HCT116 (cell line): Measurements from ENCODE around the gene ELAC1. TPM values are rescaled to one million over a fixed set of nuclear protein-coding genes. Genes with fewer than 3 reads are reported as not detected.

Experiments
- ATAC-seq: fragments of 200-7000 bp; cut with Tn5 transposase; 2 replicates; pipeline ENCODE4 v1.9.1; 2020; ENCODE audit warnings: mild to moderate bottlenecking, moderate library complexity
- BruUV-seq: library from RNA; stranded (reverse); fragments of 400-500 nt; replicated peaks from 2 replicates; lab custom pipeline; 2021; lab: Mats Ljungman, UMichigan
- CTCF ChIA-PET: fragments of 300-600 bp; sonication (Branson Sonifier 250); formaldehyde crosslinking; loops from one replicate; lab custom pipeline; 2021; ENCODE audit warnings: antibody characterized with exemption; lab: Charles Lee
- POLR2A ChIA-PET: fragments of 300-600, 350-600 bp; sonication (Branson Sonifier 250); formaldehyde crosslinking; loops from one replicate; lab custom pipeline; 2021; ENCODE audit warnings: antibody characterized with exemption; lab: Charles Lee
- RAD21 ChIA-PET, 2 experiments: fragments of 300-600 bp; sonication (Branson Sonifier 250); formaldehyde crosslinking; loops; one replicate each; lab custom pipeline; 2023; ENCODE audit warnings: low total read pairs in 2 of 2; ENCODE audit not compliant: uncharacterized antibody in 2 of 2, unreplicated experiment in 2 of 2, low non-redundant PET in 1 of 2; lab: Charles Lee
- DNase-seq: peaks from one replicate; pipeline ENCODE4 v3.0.0-alpha.2; 2010; ENCODE audit warnings: low read depth, low spot score
- H2AFZ ChIP-seq: fragments of 200-600 bp; shearing (Covaris generic), sonication (generic); 2 replicates; pipeline ENCODE4 v1.6.1; 2017; ENCODE audit warnings: low read depth, mixed run types, mixed read lengths, antibody characterized with exemption, low read length; ENCODE audit not compliant: poor library complexity, severe bottlenecking
- H3K27ac ChIP-seq: 2 replicates; pipeline ENCODE4 v1.5.1; 2012; ENCODE audit warnings: low read depth, low read length
- H3K27me3 ChIP-seq: fragments of 200-600 bp; sonication (generic); 2 replicates; pipeline ENCODE4 v1.6.1; 2016; ENCODE audit warnings: mixed run types, low read length, mixed read lengths; ENCODE audit not compliant: insufficient read depth
- H3K36me3 ChIP-seq, 2 experiments: fragments of 200-500 bp in 1 of 2; fragments of 200-600 bp in 1 of 2; sonication (Bioruptor generic) in 1 of 2; sonication (generic) in 1 of 2; 2 replicates each; pipeline versions ENCODE4 v1.5.1 to v1.6.1; 2014 to 2016; ENCODE audit warnings: low read length in 2 of 2, inconsistent platforms in 1 of 2, mixed read lengths in 1 of 2, mixed run types in 1 of 2; ENCODE audit not compliant: insufficient read depth in 2 of 2, control insufficient read depth in 1 of 2
- H3K4me1 ChIP-seq, 2 experiments: fragments of 200-600 bp in 1 of 2; sonication (generic) in 1 of 2; 2 replicates each; pipeline versions ENCODE4 v1.5.1 to v1.6.1; 2012 to 2017; ENCODE audit warnings: low read length in 2 of 2, inconsistent platforms in 1 of 2, mild to moderate bottlenecking in 1 of 2, mixed read lengths in 1 of 2, mixed run types in 1 of 2, moderate library complexity in 1 of 2; ENCODE audit not compliant: insufficient read depth in 2 of 2, control insufficient read depth in 1 of 2
- H3K4me2 ChIP-seq: fragments of 200-600 bp; sonication (generic); 2 replicates; pipeline ENCODE4 v1.6.1; 2017; ENCODE audit warnings: mixed run types, low read length, mixed read lengths
- H3K4me3 ChIP-seq, 2 experiments: fragments of 200-600 bp in 1 of 2; sonication (generic) in 1 of 2; replicated peaks in 1 of 2; 2 replicates each; pipeline ENCODE4 v1.5.1; 2011 to 2016; ENCODE audit warnings: low read length in 2 of 2, control low read depth in 1 of 2, low read depth in 1 of 2, mild to moderate bottlenecking in 1 of 2, mixed read lengths in 1 of 2, mixed run types in 1 of 2
- H3K79me2 ChIP-seq: fragments of 200-600 bp; sonication (generic); 2 replicates; pipeline ENCODE4 v1.6.1; 2017; ENCODE audit warnings: mild to moderate bottlenecking, mixed run types, low read length, moderate library complexity, mixed read lengths; ENCODE audit not compliant: insufficient read depth
- H3K9ac ChIP-seq: fragments of 200-600 bp; sonication (generic); 2 replicates; pipeline ENCODE4 v1.6.1; 2016; ENCODE audit warnings: low read length, mixed read lengths
- H3K9me2 ChIP-seq: fragments of 200-600 bp; sonication (generic), shearing (Covaris generic); 2 replicates; pipeline ENCODE4 v1.6.1; 2017; ENCODE audit warnings: mixed run types, mild to moderate bottlenecking, moderate library complexity; ENCODE audit not compliant: insufficient read depth
- H3K9me3 ChIP-seq, 2 experiments: fragments of 200-500 bp in 1 of 2; fragments of 200-600 bp in 1 of 2; sonication (Bioruptor generic) in 1 of 2; sonication (generic) in 1 of 2; 2 replicates each; pipeline ENCODE4 v1.6.1; 2014 to 2017; ENCODE audit warnings: low read length in 2 of 2, mixed read lengths in 2 of 2, inconsistent platforms in 1 of 2, low read depth in 1 of 2, mild to moderate bottlenecking in 1 of 2, mixed run types in 1 of 2, moderate library complexity in 1 of 2; ENCODE audit not compliant: control insufficient read depth in 1 of 2, insufficient read depth in 1 of 2
- H4K20me1 ChIP-seq: fragments of 200-600 bp; sonication (generic), shearing (Covaris generic); 2 replicates; pipeline ENCODE4 v1.6.1; 2017; ENCODE audit warnings: mixed run types, mild to moderate bottlenecking, moderate library complexity; ENCODE audit not compliant: insufficient read depth
- CBX3 ChIP-seq: IDR thresholded peaks from 2 replicates; pipeline ENCODE4 v1.6.1; 2012; ENCODE audit warnings: low read depth
- CEBPB ChIP-seq: IDR thresholded peaks from 2 replicates; pipeline ENCODE4 v1.6.1; 2012; ENCODE audit warnings: low read depth
- ZNF274 ChIP-seq: fragments of 200-500 bp; sonication (Bioruptor generic); IDR thresholded peaks from 2 replicates; pipeline ENCODE4 v1.6.1; 2014; ENCODE audit warnings: mild to moderate bottlenecking, low read depth, low read length, inconsistent platforms
- intact Hi-C: fragments of 100-400 bp; cut with micrococcal nuclease; formaldehyde crosslinking; loops from 2 replicates; pipeline ENCODE4 v1.10.0; 2022
- total RNA-seq: library from RNA; stranded (reverse); gene quantifications from one replicate; pipeline ENCODE4 v1.2.1, GENCODE V29; 2021; ENCODE audit not compliant: unreplicated experiment
- TF ChIP-seq, protein P1 (sequence below): IDR thresholded peaks from 2 replicates; pipeline ENCODE4 v1.6.1; 2012
- TF ChIP-seq, protein P2 (sequence below): IDR thresholded peaks from 2 replicates; pipeline ENCODE4 v1.6.1; 2012; ENCODE audit warnings: low read depth
- TF ChIP-seq, protein P3 (sequence below): IDR thresholded peaks from 2 replicates; pipeline ENCODE4 v1.6.1; 2011; ENCODE audit warnings: mild to moderate bottlenecking, low read length, moderate library complexity; ENCODE audit not compliant: insufficient replicate concordance; ENCODE audit errors: extremely low read depth

The ELAC1 gene
- total RNA-seq, 1 experiment from 2014 or later, result 8.6 TPM

DNA sequence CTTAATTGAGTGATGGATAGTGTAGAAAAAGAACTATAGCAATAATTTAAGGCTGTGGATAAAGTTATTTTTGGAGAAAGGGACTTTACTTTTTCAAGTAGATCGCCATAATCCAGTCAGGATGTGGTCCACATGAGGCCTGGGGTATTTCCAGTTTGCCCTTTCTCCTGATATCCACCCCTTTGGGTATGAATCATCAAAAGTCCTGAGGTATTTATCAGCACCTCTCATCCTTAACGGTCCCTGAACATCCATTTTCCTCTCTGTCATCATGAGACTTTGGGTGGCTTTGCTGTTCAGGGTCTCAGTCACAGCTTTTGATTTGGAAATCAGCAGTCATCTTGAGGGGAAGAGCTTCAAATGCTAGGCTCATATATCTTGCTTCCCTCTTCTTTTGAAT, 39.3 kb upstream of the ELAC1 start:
- Histone ChIP-seq H3K4me1 (no peaks in the 10 kb centered on the region), H3K9ac (no peak overlapping the region), H3K4me2 (no peak overlapping the region), H2AFZ (no peak overlapping the region), H3K27me3 (no peaks in the 10 kb centered on the region), H3K79me2 (no peaks in the 10 kb centered on the region), H3K9me2 (no peaks in the 10 kb centered on the region), H3K27ac (no peak overlapping the region), H3K9me3 (no peaks in the 10 kb centered on the region), H4K20me1 (no peaks in the 10 kb centered on the region), H3K4me3 (no peak overlapping the region), H3K36me3 (peaks cover 3 to 6% of the 10 kb centered on the region in 2 experiments; a peak in 1 of 4 replicates)
- ChIA-PET POLR2A (no interaction called here), CTCF (no interaction called here), RAD21 (no interaction called here)
- DNase-seq (no peak), ATAC-seq (no peak)
- no TSS peak for BruUV-seq
- intact Hi-C loops, result no loop called here
- TF ChIP-seq CEBPB (no peak), ZNF274 (no peak)
- TF ChIP-seq, protein P1, sequence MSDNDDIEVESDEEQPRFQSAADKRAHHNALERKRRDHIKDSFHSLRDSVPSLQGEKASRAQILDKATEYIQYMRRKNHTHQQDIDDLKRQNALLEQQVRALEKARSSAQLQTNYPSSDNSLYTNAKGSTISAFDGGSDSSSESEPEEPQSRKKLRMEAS, result no peak

DNA sequence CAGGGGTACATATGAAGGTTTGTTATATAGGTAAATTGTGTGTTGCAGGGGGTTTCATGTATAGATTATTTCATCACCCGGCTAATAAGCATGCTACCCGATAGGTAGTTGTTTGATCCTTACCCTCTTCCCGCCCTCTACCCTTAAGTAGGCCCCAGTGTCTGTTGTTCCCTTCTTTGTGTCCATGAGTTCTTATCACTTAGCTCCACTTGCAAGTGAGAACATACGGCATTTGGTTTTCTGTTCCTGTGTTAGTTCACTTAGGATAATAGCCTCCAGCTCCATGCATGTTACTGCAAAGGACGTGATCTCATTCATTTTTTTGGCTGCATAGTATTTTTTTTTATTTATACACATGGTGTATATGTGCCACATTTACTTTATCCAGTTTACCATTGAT, 34.2 kb upstream of the ELAC1 start:
- Histone ChIP-seq H3K27me3 (no peaks in the 10 kb centered on the region), H4K20me1 (no peaks in the 10 kb centered on the region), H3K4me1 (no peaks in the 10 kb centered on the region), H3K27ac (no peak overlapping the region), H3K4me2 (no peak overlapping the region), H2AFZ (no peak overlapping the region), H3K9me3 (no peaks in the 10 kb centered on the region), H3K9ac (no peak overlapping the region), H3K9me2 (no peaks in the 10 kb centered on the region), H3K36me3 (peaks cover 0 to 3% of the 10 kb centered on the region in 2 experiments; a peak in 1 of 4 replicates), H3K79me2 (no peaks in the 10 kb centered on the region), H3K4me3 (no peak overlapping the region)
- no peak for TF ChIP-seq CBX3
- TF ChIP-seq, protein P2, sequence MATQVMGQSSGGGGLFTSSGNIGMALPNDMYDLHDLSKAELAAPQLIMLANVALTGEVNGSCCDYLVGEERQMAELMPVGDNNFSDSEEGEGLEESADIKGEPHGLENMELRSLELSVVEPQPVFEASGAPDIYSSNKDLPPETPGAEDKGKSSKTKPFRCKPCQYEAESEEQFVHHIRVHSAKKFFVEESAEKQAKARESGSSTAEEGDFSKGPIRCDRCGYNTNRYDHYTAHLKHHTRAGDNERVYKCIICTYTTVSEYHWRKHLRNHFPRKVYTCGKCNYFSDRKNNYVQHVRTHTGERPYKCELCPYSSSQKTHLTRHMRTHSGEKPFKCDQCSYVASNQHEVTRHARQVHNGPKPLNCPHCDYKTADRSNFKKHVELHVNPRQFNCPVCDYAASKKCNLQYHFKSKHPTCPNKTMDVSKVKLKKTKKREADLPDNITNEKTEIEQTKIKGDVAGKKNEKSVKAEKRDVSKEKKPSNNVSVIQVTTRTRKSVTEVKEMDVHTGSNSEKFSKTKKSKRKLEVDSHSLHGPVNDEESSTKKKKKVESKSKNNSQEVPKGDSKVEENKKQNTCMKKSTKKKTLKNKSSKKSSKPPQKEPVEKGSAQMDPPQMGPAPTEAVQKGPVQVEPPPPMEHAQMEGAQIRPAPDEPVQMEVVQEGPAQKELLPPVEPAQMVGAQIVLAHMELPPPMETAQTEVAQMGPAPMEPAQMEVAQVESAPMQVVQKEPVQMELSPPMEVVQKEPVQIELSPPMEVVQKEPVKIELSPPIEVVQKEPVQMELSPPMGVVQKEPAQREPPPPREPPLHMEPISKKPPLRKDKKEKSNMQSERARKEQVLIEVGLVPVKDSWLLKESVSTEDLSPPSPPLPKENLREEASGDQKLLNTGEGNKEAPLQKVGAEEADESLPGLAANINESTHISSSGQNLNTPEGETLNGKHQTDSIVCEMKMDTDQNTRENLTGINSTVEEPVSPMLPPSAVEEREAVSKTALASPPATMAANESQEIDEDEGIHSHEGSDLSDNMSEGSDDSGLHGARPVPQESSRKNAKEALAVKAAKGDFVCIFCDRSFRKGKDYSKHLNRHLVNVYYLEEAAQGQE, result no peak
- TF ChIP-seq, protein P3, sequence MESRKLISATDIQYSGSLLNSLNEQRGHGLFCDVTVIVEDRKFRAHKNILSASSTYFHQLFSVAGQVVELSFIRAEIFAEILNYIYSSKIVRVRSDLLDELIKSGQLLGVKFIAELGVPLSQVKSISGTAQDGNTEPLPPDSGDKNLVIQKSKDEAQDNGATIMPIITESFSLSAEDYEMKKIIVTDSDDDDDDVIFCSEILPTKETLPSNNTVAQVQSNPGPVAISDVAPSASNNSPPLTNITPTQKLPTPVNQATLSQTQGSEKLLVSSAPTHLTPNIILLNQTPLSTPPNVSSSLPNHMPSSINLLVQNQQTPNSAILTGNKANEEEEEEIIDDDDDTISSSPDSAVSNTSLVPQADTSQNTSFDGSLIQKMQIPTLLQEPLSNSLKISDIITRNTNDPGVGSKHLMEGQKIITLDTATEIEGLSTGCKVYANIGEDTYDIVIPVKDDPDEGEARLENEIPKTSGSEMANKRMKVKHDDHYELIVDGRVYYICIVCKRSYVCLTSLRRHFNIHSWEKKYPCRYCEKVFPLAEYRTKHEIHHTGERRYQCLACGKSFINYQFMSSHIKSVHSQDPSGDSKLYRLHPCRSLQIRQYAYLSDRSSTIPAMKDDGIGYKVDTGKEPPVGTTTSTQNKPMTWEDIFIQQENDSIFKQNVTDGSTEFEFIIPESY, result no peak
- POLR2A ChIA-PET, result interaction anchor here (1.7 kb wide), 1 partner anchor 34 kb away, joined by 4 read pairs; the partner anchor contains the start of gene ELAC1
- DNase-seq (no peak), ATAC-seq (no peak)
- intact Hi-C loops, result no loop called here
- RAD21 ChIA-PET, result no interaction called here
- BruUV-seq, result no TSS peak
- CTCF ChIA-PET, result no interaction called here
